ENCODE results near the gene PARL. TPM values are rescaled to one million over a fixed set of nuclear protein-coding genes. Genes with fewer than 3 reads are reported as not detected.

The PARL gene
- total RNA-seq, 1 donor from 2014 or later, result 70.5 TPM

DNA sequence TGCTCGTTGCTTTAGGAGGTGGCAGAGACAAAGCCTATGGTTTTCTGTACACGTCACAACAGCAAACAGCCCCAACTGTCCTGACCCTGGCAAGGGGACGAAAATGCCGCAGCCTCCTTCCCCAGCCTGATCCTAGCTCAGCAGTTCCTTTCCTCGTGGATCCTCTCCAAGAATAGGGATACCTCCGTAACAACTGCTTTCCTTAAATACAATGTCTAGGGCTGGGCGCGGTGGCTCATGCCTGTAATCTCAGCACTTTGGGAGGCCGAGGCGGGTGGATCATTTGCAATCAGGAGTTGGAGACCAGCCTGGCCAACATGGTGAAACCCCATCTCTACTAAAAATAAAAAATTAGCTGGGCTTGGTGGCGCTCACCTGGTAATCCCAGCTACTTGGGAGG is 76.3 kb downstream of the PARL start:
- Histone ChIP-seq H3K27ac (no peak overlapping the region), H2AFZ (replicated peaks) (no peak overlapping the region), H3K4me1 (no peaks in the 10 kb centered on the region), H3K79me2 (ENCODE audit: low read depth) (no peaks in the 10 kb centered on the region), H3K27me3 (no peaks in the 10 kb centered on the region), H3F3A (ENCODE audit: low read depth) (no peaks in the 10 kb centered on the region), H3K4me2 (no peak overlapping the region), H3K36me3 (no peaks in the 10 kb centered on the region), H3K9me3 (ENCODE audit: low read depth) (no peaks in the 10 kb centered on the region), H3K9ac (no peak overlapping the region), H3K4me3 (no peak overlapping the region), H4K20me1 (ENCODE audit: low read depth) (no peaks in the 10 kb centered on the region)
- TF ChIP-seq, protein P1, sequence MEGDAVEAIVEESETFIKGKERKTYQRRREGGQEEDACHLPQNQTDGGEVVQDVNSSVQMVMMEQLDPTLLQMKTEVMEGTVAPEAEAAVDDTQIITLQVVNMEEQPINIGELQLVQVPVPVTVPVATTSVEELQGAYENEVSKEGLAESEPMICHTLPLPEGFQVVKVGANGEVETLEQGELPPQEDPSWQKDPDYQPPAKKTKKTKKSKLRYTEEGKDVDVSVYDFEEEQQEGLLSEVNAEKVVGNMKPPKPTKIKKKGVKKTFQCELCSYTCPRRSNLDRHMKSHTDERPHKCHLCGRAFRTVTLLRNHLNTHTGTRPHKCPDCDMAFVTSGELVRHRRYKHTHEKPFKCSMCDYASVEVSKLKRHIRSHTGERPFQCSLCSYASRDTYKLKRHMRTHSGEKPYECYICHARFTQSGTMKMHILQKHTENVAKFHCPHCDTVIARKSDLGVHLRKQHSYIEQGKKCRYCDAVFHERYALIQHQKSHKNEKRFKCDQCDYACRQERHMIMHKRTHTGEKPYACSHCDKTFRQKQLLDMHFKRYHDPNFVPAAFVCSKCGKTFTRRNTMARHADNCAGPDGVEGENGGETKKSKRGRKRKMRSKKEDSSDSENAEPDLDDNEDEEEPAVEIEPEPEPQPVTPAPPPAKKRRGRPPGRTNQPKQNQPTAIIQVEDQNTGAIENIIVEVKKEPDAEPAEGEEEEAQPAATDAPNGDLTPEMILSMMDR (IDR thresholded peaks at IDR 0.05), result no peak
- TF ChIP-seq EZH2phosphoT487 (IDR thresholded peaks at IDR 0.05) (no peak), EZH2 (IDR thresholded peaks at IDR 0.05) (no peak)
- Mint-ChIP-seq H3K9me3 (no peaks in the 10 kb centered on the region), H3K4me3 (no peak overlapping the region), H3K27me3 (ENCODE audit: insufficient read depth, low read depth) (peaks cover 3% of the 10 kb centered on the region), H3K4me1 (no peaks in the 10 kb centered on the region), H3K27ac (no peak overlapping the region), H3K36me3 (peaks cover 52% of the 10 kb centered on the region)
- no peak for DNase-seq (ENCODE audit: low spot score)

DNA sequence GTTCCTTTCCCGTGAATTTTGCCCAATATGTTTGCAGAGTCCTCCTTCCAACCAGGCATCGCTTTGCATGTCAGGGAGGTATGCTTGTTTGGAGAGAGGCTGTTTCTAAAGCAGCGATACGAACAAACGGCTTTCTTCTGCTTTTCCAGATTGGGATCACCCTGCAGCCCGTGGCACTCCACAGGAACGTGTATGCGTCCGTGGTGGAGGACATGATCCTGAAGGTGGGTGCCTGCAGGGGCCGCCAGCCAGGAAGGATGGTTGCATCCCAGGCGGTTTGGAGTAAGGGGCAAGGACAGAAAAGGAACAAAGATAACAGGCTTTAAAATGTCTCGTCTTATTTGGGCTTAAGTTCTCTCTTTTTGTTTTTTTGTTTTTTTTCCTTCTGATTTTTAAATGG is 76.8 kb downstream of the PARL start:
- Mint-ChIP-seq H3K27ac (no peak overlapping the region), H3K27me3 (ENCODE audit: insufficient read depth, low read depth) (peaks cover 3% of the 10 kb centered on the region), H3K9me3 (no peaks in the 10 kb centered on the region), H3K4me3 (no peak overlapping the region), H3K36me3 (peaks cover 49% of the 10 kb centered on the region), H3K4me1 (no peaks in the 10 kb centered on the region)
- no peak overlapping the region for H3K27ac ChIP-seq
- no peaks in the 10 kb centered on the region for H4K20me1 ChIP-seq (ENCODE audit: low read depth)
- H3K79me2 ChIP-seq (ENCODE audit: low read depth), result no peaks in the 10 kb centered on the region
- H3K9me3 ChIP-seq (ENCODE audit: low read depth), result no peaks in the 10 kb centered on the region
- no peaks in the 10 kb centered on the region for H3K4me1 ChIP-seq
- H3F3A ChIP-seq (ENCODE audit: low read depth), result no peaks in the 10 kb centered on the region
- no peak overlapping the region for H3K4me3 ChIP-seq
- no peak overlapping the region for H3K4me2 ChIP-seq
- H2AFZ ChIP-seq (replicated peaks), result no peak overlapping the region
- TF ChIP-seq EZH2 (IDR thresholded peaks at IDR 0.05), result no peak
- no peak for TF ChIP-seq EZH2phosphoT487 (IDR thresholded peaks at IDR 0.05)
- TF ChIP-seq, protein P1 (IDR thresholded peaks at IDR 0.05), result no peak
- no peaks in the 10 kb centered on the region for H3K27me3 ChIP-seq
- DNase-seq (ENCODE audit: low spot score), result no peak
- no peak overlapping the region for H3K9ac ChIP-seq
- H3K36me3 ChIP-seq, result no peaks in the 10 kb centered on the region

DNA sequence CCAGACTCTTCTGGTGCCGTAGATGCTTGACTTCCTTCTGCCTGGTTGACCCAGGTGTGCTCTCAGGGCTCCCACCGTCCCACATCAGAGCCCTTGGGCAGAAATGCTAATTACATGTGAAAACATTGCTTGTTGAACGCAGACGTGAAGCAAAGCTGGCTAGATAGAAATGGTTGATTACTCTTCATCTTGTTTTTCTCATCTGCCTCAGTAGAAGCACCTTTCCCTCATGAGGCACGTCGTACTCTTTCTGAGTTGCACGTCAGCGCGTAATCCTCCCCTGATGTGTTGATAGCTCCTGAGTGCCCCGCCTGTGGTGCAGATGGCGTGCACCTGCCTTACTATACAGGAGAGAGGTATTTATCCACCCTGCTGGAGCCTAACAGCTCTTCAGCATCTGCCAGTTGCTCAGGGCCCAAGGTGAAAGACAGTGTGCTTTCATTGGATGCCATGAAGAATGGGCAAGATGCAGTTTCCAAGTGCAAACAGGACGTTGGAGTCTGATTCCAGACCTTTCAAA is 77.4 kb downstream of the PARL start:
- TF ChIP-seq, protein P1 (IDR thresholded peaks at IDR 0.05), result no peak
- TF ChIP-seq EZH2 (IDR thresholded peaks at IDR 0.05) (no peak), EZH2phosphoT487 (IDR thresholded peaks at IDR 0.05) (no peak)
- Histone ChIP-seq H4K20me1 (ENCODE audit: low read depth) (no peaks in the 10 kb centered on the region), H2AFZ (replicated peaks) (no peak overlapping the region), H3K27ac (no peak overlapping the region), H3K27me3 (no peaks in the 10 kb centered on the region), H3K9me3 (ENCODE audit: low read depth) (no peaks in the 10 kb centered on the region), H3K9ac (no peak overlapping the region), H3K4me1 (no peaks in the 10 kb centered on the region), H3K36me3 (no peaks in the 10 kb centered on the region), H3K79me2 (ENCODE audit: low read depth) (no peaks in the 10 kb centered on the region), H3K4me3 (no peak overlapping the region), H3K4me2 (no peak overlapping the region), H3F3A (ENCODE audit: low read depth) (no peaks in the 10 kb centered on the region)
- no peaks in the 10 kb centered on the region for H3K9me3 Mint-ChIP-seq
- H3K27ac Mint-ChIP-seq, result no peak overlapping the region
- H3K27me3 Mint-ChIP-seq (ENCODE audit: insufficient read depth, low read depth), result peaks cover 3% of the 10 kb centered on the region
- H3K4me3 Mint-ChIP-seq, result no peak overlapping the region
- H3K4me1 Mint-ChIP-seq, result no peaks in the 10 kb centered on the region
- H3K36me3 Mint-ChIP-seq, result peaks cover 46% of the 10 kb centered on the region
- DNase-seq (ENCODE audit: low spot score), result no peak

All from neural progenitor cell (in vitro differentiated cells).